KOPT-K1 (cell line): ENCODE measurements around the gene TSSK1B.
"Not testable (repeated sequence)": the region's sequence is repeated elsewhere in the genome, so short reads cannot be mapped to it uniquely, and the experiment has no call there.

Experiments used
- H3K27ac ChIP-seq: fragments of 200-600 bp; sonication (generic); 2 replicates; pipeline ENCODE4 v1.5.1; 2016; ENCODE audit warnings: antibody characterized with exemption, mild to moderate bottlenecking, low read depth, low read length; ENCODE audit not compliant: poor library complexity, severe bottlenecking
- H3K36me3 ChIP-seq: fragments of 200-600 bp; sonication (generic); 2 replicates; pipeline ENCODE4 v1.5.1; 2017; ENCODE audit warnings: antibody characterized with exemption, mild to moderate bottlenecking, low read length, moderate library complexity; ENCODE audit not compliant: insufficient read depth
- H3K9me3 ChIP-seq: fragments of 200-600 bp; sonication (generic); 2 replicates; pipeline ENCODE4 v1.5.1; 2017; ENCODE audit warnings: antibody characterized with exemption, low read length, mild to moderate bottlenecking; ENCODE audit not compliant: insufficient read depth, poor library complexity, severe bottlenecking

Gene TSSK1B

DNA sequence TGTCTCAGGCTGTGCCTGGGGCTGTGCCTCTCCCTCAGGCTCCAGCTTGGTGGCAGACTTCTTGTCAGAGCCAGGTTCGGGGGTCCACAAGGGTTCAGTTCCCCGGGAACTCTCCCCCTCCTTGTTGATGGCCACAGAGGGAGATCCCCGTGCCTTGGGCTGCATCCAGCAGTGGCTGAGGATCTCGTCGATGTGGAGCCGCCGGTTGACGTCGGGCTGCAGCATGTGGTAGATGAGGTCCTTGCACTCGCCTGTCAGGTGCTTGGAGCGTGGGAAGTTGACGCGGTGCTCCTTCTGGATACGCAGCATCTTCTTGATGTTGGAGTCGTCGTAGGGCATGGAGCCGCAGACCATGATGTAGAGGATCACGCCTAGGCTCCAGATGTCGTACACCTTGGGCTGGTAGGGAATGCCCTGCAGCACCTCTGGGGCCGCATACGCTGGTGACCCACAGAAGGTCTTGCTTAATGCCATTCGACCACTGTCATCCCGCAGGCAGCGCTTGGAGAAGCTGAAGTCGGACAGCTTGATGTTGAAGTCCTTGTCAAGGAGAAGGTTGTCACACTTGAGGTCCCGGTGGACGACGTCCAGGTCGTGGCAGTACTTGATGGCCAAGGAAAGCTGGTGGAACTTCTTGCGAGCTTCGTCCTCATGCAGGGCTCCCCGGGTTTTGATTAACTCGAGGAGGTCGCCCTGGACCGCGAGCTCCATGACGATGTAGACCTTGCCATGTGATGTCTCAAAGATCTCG, 752 bp downstream of the TSSK1B start:
- Histone ChIP-seq H3K36me3 (no peaks in the 10 kb centered on the region), H3K27ac (no peak overlapping the region), H3K9me3 (no peaks in the 10 kb centered on the region)

DNA sequence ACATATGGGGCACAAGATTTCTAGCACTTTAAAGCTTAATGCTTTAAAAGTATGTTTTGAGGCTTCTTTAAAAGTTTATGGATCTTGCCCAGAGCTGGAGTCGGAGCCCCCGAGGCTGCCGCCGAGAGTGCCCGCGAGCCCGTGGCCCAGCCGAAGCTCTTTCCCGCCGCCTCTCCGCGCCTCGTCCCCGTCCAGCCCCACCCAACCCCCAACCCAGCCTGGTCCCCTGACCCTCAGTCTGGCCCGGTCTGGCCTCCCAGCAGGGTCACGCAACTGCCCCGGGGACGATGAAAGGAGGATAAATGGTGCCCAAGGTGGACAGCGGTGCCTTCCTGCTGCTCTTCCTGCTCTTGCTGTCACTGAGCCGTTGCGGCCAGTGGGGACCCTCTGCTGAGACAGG, 1.7 kb downstream of the TSSK1B start:
- H3K9me3 ChIP-seq = no peaks in the 10 kb centered on the region
- no peaks in the 10 kb centered on the region for H3K36me3 ChIP-seq
- H3K27ac ChIP-seq = no peak overlapping the region

DNA sequence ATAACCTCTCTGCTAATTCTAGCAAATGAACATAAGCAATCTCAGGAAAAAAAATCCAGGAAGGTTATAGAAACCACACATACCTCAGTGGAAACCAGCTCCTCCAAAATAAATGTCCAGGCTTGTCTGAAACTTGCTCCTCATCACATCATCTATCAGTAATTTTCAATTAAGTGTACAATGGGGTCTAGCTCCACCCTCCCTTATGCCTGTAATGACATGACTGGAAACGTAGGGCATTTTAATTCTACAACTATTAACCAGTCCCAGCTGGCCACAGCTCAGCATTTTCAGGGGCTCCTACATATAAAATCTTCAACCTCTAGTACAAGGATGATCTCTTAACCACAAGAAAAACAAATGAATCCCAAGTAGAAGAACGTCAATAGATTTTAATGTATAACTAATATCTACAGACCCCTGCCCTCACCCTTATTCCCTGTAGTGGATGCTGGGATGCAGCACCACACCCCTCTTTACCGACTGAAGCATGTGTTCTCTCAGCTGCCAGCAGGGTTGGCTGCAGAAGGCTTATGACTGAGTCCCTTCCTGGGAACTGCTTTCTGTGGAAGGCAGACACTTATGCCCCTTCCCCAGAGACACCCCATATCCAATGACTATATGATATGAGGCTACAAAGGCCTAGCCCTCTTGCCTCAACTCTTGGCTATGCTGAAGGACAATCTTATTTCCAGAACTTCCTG, 6.8 kb downstream of the TSSK1B start:
- Histone ChIP-seq H3K27ac (no peak overlapping the region), H3K36me3 (no peaks in the 10 kb centered on the region), H3K9me3 (no peaks in the 10 kb centered on the region)

DNA sequence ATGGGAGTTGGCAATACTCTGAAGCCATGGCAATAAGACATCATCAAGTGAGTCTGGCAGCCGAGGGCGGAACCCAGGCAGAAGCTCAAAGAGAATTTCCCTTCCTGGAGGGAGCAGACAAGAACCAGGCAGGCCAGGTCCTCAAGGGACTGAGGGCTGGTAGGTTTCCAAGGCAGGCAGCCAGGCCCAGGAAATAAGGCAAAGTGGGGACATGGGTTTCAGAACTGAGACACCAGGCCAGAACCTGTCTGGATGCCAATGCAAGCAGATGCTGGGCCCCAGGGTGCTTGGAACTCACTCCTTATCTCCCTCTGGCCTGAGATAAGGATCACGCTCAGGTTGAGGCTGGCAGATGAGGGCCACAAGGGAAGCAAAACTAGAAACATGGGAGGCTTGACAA, 8.9 kb downstream of the TSSK1B start:
- Histone ChIP-seq H3K9me3 (no peaks in the 10 kb centered on the region), H3K36me3 (no peaks in the 10 kb centered on the region), H3K27ac (no peak overlapping the region)

DNA sequence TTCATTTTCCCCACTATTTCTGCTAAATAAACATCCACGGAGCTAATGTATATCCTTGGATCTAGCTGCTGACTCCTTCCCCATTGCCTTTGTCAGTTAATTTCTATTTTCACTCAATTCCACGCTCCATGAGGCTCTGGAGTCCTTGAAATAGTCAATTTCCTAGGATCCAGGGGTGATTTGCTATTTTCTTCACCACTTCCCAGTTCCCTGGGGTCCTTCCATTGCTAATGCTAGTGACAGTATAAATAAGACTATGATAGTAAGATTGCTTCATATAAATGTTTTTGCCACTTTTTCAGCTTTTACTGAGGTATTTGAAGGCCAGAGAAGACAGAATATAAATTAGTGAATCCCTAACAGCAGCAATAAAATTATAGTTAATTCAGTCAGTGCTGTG, 13.1 kb downstream of the TSSK1B start:
- no peaks in the 10 kb centered on the region for H3K9me3 ChIP-seq
- no peak overlapping the region for H3K27ac ChIP-seq
- no peaks in the 10 kb centered on the region for H3K36me3 ChIP-seq

DNA sequence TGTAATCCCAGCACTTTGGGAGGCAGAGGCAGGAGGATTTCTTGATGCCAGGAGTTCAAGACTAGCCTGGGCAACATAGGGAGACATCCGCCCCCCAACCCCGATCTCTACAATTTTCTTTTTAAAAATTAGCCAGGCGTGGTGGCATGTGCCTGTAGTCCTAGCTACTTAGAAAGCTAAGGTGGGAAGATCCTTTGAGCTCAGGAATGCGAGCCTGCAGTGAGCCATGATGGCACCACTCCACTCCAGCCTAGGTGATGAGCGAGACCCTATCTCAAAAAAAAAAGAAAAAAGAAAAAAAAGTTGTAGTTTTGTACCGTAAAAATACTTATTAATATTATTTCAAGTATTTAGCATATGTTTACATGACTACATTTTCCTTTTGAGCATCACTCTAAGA, 29.3 kb downstream of the TSSK1B start:
- H3K27ac ChIP-seq = no peak overlapping the region

DNA sequence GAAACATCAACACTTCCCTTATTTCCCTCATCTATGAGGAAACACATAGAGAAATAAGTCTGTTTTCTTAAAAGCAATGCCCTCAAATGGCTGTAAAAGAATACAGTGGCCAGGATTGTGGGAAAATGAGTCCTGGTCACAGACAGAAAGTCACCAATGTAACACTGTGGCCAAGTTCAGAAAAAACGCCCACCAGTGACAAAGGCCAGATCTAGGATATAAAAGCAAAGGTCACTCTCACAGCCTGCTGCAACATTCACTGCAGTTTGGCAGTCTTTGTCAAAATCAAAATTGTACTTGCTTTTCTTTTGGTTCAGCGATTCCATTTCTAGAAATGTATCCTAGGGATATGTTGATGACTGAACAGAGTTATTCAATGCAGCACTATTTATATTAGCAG, 30.5 kb downstream of the TSSK1B start:
- Histone ChIP-seq H3K27ac (no peak overlapping the region), H3K9me3 (no peaks in the 10 kb centered on the region), H3K36me3 (no peaks in the 10 kb centered on the region)

More for the DNA sequence above, 29.3 kb downstream of the TSSK1B start:
- no peaks in the 10 kb centered on the region for H3K36me3 ChIP-seq
- no peaks in the 10 kb centered on the region for H3K9me3 ChIP-seq

DNA sequence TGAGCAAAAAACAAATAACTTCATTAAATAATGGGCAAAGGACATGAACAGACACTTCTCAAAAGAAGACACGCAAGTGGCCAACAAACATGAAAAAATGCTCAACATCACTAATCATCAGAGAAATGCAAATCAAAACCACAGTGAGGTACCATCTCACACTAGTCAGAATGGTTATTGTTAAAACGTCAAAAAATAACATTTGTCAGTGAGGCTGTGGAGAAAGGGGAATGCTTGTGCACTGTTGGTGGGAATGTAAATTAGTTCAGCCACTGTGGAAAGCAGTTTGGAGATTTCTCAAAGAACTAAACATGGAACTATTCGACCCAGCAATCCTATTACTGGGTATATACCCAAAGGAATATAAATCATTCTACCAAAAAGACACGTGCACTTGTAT, 36.8 kb downstream of the TSSK1B start:
- H3K36me3 ChIP-seq, H3K27ac ChIP-seq, H3K9me3 ChIP-seq: not testable (repeated sequence)

DNA sequence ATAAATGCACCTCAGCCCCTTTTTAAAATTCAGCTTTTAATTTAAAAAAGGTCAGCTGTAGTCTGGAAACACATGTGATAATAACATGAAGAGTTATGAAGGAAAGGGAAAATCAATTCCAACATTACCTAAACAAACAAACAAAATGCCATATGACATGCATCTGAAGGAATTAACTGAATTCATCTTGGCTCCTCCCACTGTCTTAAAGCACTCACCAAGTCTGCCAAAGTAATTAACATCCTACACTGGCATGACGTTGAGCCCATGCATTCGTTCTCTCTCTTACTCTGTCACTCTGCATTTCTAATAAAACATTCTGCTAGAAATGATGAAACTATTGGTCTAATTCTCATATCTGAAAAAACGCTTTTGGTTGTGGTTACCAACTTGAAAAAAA, 37.7 kb downstream of the TSSK1B start:
- no peaks in the 10 kb centered on the region for H3K36me3 ChIP-seq
- H3K27ac ChIP-seq = no peak overlapping the region
- H3K9me3 ChIP-seq = no peaks in the 10 kb centered on the region

DNA sequence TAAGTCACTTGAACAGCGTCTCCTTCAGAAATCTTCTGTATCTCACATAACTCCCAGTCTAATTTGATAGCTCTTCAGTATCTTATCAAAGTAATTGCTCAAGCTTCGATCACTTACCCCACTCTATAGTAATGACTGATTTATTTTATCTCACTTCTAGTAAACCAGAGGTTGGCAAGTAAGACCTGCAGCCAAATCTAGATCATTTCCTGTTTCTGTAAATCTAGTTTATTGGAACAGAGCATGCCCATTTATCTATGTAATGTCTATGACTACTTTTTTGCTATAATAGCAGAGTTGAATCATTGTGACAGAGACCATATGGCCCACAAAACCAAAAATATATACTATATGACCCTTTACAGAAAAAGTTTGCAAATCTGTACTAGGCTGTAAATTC, 40.1 kb downstream of the TSSK1B start:
- no peaks in the 10 kb centered on the region for H3K9me3 ChIP-seq
- no peak overlapping the region for H3K27ac ChIP-seq
- no peaks in the 10 kb centered on the region for H3K36me3 ChIP-seq

DNA sequence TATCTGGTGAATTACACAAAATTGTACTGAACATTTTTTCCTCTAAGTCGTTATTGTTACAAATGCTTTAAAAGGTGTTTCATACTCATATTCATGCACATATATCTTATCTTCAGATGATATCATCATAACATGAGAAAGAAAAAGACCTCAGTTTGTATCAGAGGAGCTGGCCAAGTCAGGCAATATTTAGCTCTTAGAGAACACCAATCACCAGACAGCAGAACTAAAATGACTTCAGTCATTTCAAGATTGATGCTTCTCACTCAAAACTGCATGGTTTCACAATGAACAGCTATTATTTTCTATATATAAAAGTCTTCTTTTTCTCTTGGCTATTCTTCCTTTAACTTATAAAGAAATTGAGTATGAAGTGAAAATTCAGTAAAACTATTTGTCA, 44.6 kb downstream of the TSSK1B start:
- H3K9me3 ChIP-seq = no peaks in the 10 kb centered on the region
- no peak overlapping the region for H3K27ac ChIP-seq
- no peaks in the 10 kb centered on the region for H3K36me3 ChIP-seq

DNA sequence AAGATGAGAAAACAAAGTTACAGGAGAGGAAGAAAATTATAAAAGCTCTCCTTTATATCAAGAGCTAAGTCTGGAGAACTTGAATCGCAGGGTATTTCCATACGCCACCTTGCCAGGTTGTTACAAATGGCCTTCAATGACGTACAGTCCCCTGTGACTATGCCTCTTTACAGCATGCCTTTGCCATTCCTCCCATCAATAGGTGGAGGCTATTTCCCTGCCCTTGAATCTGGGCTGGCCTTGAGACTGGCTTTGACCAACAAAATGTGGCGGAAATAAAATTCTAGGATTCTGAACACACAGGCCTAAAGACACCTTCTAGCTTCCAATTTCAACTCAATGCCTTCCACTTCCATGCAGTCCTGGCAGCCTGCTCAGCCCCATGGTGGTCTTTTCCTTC, 45.7 kb downstream of the TSSK1B start:
- H3K36me3 ChIP-seq = no peaks in the 10 kb centered on the region
- no peaks in the 10 kb centered on the region for H3K9me3 ChIP-seq
- H3K27ac ChIP-seq = no peak overlapping the region

DNA sequence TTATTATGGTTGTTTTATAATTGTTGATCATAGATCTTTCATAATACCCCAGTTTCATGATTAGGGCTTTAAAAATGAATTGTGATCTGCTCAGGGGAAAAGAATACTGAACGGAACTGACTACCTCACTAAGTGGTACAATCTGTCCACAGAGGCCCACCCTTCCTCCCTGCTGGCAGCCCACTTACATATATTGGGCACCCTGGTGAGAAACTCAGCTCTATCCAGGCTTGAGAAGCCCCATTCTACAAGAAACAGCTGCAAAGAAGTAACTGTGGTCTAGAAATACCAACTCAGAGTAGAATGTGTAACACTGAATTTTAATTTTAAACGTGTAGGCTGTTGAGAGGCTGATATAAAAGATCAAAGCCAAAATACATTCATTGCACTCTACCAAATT, 46.9 kb downstream of the TSSK1B start:
- Histone ChIP-seq H3K27ac (no peak overlapping the region), H3K36me3 (no peaks in the 10 kb centered on the region), H3K9me3 (no peaks in the 10 kb centered on the region)

DNA sequence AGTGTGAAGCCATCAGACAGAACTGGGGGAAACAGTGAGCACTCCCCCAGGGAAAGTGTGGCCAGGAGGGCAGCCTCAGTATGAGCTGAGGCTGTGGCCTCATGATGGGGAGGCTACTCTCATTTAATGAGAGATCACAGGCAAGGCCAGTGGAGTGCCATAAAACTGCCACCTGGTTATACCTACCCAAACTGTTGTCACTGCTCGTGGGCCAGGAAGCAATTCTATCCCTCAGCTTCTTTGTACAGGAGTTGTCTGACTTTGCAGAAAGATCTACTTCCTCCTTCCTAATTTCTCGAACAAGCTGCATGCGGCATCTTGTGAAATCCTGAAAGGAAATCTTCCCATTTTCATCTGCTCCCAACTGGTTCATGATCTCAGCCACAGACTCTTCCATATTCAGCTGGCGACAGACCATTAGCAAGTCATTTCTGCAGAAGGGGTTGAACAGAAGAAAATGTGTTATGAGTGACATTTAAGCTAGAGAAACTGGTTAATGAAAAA, 50.0 kb downstream of the TSSK1B start:
- no peaks in the 10 kb centered on the region for H3K36me3 ChIP-seq
- H3K9me3 ChIP-seq = no peaks in the 10 kb centered on the region
- no peak overlapping the region for H3K27ac ChIP-seq

DNA sequence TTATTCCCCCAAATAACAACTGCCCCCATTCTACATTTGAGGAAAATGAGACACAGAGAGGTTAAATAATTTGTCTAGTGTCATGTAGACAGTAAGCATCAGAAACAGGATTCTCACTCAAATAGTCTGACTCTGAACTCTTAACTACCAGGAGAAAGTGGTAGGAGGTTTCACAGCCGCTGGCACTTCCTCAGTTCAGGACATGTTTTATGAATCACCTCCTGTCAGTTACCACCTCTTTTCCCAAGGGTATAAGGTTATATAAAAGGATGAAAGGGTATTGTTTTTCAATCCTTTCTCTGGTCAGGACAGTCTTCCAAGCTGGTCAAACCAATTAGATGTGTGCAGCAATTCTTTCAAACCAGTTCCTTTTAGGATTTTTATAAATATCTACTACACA, 52.1 kb downstream of the TSSK1B start:
- Histone ChIP-seq H3K36me3 (no peaks in the 10 kb centered on the region), H3K9me3 (no peaks in the 10 kb centered on the region), H3K27ac (no peak overlapping the region)
